Activated CD8-positive, alpha-beta memory T cell treated with anti-CD3 and anti-CD28 coated beads for 1 hour (primary cell): ENCODE data around the gene TBC1D9B.
"Not testable (repeated sequence)": the region's sequence is repeated elsewhere in the genome, so short reads cannot be mapped to it uniquely, and the experiment has no call there.

Experiments
- DNase-seq, 2 donors: peaks; one replicate each; pipeline ENCODE4 v3.0.0-alpha.2; 2020; ENCODE audit warnings: low read depth in 1 of 2; ENCODE audit errors: extremely low read depth in 1 of 2

The TBC1D9B gene

DNA sequence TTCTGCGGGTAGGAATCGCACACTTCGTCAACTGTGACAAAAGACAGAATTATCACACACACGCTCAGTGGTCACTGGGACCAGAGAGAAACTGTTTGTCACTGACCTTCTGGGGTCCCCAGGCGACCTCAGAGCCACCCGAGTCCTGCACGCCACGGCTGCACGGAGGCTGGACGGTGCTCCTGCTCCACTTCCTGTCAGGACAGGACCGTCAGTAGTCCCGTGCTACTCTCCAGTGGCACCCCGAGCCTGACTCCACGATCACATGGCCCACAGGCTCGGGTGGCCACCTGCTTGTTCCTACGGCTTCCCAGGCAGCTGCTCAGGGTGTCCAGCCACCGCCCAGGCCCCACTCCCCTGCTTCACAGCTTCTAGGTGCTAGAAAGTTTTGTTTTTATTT, 66.9 kb downstream of the TBC1D9B start:
- DNase-seq = no peak

DNA sequence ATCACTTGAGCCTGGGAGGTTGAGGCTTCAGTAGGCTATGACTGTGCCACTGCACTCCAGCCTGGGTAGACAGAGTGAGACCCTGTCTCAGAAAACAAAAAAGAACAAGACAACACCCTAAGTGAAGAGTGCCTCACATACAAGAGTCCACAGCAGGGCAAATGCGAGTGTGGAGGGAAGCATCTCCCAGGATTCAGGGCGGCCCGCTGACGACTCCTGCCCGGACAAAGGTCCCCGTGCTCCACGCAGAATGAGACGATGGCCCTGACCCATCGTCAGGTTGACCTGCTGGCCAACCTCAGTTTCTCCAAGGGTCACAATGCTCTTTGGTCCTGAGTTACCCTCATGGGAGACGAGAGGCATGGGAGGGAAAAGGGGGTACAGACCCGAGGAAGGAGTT, 67.4 kb downstream of the TBC1D9B start:
- DNase-seq = no peak

DNA sequence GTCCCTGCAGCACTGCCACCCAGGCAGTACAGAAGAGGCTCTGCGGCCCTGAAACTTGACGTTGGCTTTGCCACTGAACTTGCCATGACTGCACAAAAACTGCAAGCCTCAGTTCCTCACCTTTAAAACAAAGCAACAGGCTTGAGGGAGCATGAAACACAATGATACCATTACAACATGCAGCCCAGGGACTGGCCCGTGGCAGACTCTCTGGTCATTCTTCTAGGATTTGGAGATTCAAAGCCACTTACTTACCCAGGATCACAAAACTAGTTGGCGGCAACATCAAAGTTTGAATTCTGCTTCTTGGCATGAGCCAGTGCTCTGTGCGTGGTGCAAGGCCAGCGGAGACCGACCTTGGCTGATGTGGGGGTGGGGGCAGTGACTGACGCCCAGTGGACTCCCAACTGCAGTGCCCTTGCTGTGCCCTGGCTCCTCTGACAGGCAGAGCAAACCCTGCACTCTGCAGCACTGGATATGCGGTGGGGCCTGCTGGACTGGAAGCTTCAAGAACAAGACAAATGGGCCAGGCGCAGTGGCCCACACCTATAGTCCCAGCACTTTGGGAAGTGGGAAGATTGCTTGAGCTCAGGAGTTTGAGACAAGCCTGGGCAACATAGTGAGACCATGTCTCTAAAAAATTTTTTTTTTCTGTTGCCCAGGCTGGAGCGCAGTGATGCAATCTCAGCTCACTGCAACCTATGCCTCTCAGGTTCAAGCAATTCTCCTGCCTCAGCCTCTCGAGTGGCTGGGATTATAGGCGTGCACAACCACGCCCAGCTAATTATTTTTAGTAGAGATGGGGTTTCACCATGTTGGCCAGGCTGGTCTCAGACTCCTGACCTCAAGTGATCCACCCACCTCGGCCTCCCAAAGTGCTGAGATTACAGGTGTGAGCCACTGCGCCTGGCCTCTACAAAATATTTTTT, 68.1 kb downstream of the TBC1D9B start:
- no peak for DNase-seq

DNA sequence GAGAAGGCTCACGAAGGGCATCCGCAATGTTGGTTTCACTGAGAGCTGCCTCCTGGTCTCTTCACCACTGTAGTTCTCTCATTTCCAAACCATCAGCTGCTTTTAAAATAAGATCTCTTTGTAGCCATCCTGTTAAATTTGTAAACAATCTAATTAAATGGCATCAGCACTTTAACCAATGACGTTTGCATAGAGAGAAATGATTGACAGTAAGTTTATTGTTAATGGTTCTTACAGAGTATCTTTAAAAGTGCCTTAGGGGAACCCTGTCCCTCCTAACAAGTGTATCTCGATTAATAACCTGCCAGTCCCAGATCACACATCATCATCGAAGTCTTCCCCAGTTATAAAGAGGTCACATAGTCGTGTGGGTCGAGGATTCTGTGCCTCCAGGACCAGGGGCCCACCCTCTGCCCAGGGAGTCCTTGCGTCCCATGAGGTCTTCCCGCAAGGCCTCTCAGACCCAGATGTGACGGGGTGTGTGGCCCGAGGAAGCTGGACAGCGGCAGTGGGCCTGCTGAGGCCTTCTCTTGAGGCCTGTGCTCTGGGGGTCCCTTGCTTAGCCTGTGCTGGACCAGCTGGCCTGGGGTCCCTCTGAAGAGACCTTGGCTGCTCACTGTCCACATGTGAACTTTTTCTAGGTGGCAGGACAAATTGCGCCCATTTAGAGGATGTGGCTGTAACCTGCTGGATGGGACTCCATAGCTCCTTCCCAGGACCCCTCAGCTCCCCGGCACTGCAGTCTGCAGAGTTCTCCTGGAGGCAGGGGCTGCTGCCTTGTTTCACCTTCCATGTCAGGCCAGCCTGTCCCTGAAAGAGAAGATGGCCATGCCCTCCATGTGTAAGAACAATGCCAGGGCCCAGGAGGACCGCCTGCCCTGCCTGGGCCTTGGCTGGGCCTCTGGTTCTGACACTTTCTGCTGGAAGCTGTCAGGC, 70.4 kb downstream of the TBC1D9B start:
- no peak for DNase-seq

GRCh38 chr5:179836225-179837019, 71.3 kb downstream of the TBC1D9B start:
- DNase-seq = peak in 1 of 2 donors; percentile 41

DNA sequence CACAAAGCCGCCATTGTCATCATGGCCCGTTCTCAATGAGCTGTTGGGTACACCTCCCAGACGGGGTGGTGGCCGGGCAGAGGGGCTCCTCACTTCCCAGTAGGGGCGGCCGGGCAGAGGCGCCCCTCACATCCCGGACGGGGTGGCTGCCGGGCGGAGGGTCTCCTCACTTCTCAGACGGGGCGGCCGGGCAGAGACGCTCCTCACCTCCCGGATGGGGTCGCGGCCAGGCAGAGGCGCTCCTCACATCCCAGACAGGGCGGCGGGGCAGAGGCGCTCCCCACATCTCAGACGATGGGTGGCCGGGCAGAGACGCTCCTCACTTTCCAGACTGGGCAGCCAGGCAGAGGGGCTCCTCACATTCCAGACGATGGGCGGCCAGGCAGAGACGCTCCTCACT, 72.8 kb downstream of the TBC1D9B start:
- not testable (repeated sequence) for DNase-seq

DNA sequence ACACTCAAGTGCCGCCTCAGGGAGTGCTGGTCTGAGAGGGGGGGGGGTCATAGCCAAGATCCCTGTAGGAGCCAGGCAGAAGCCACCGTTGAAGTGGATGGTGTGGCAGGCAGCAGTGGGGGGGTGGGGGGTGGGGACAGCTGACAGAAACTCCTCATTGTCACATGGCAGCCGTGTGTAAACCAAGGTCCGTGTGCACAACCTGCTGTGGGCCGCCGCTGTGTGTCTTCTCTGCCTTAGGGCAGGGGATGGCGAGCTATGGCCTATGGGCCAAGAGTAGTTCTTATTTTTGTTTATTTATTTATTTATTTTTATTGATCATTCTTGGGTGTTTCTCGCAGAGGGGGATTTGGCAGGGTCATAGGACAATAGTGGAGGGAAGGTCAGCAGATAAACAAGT, 73.6 kb downstream of the TBC1D9B start:
- no peak for DNase-seq

DNA sequence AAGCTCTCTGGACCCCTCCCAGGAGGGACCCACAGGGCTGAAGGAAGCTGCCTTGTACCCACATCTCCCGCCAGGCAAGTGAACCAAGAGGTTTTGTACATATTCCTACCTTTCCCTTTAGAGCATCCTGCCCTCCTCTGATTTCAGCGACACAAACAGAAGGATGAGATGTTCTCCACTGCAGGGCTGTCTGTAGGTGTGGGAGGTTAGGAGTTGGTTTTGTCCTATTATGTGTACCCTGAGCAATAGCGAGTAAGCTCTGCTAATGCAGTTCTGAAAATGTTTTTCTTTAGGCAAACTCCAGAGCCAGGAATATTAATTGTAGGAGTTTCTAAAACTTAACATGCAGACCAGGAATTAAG, 74.0 kb downstream of the TBC1D9B start:
- DNase-seq = no peak

- DNase-seq = no peak
Observed at GRCh38 chr5:179833056-179833708, 74.5 kb downstream of the TBC1D9B start.

DNA sequence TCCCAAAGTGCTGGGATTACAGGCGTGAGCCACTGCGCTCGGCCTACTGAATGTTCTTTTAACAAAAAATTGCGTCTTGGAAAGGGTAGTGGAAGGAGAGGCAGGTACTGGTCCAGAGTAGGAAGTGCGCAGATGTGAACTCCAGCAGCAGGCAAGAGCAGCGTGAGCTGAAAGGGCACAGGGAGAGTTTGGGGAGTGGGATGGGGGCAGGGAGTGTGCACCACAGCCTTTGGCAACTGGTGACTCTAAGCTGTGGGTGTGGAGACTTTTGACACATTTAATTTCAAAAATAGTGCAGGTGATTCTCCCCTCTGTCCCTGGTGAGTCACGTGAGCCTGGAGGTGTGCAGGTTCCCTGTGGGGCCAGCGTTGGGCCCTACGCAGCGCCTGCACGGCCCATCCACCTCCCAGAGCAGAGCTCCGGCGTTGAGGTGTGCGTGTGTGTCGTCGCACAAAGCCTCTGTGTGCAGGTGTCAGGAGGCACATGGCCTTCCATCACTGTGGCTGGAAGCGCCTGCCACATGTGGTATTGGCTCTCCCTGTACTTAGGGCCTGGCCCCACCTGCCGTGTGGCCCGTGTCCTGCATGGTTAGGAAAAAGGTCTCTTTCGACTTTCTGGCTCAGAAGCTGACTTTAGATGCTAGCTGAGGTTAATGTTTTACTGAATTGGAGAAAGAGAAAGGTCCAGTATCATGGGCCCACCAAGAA, 75.5 kb downstream of the TBC1D9B start:
- DNase-seq = no peak

DNA sequence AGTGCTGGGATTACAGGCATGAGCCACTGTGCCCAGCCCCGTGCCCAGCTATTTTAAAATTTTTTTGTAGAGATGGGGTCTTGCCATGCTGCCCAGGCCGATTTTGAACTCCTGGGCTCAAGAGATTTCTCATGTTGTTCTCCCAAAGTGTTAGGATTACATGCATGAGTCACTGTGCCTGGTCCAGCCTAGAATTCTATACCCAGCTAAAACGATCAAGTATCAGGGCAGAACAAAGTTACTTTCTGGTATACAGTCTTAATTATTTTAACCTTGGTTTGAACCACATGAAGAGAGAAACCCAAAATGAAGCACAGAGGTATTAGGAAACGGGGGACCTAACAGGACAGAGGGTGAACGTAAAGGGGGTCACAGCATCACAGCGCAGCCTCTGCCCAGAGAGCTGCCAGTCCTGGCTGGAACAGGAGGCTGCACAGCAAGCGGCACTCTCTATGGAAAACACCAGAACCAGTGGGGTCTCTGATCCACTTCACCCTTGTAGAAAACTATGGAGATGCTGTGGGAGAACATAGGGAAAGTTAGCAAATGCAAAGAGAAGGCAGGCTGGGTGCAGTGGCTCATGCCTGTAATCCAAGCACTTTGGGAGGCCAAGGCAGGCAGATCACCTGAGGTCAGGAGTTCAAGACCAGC, 76.8 kb downstream of the TBC1D9B start:
- DNase-seq = no peak

DNA sequence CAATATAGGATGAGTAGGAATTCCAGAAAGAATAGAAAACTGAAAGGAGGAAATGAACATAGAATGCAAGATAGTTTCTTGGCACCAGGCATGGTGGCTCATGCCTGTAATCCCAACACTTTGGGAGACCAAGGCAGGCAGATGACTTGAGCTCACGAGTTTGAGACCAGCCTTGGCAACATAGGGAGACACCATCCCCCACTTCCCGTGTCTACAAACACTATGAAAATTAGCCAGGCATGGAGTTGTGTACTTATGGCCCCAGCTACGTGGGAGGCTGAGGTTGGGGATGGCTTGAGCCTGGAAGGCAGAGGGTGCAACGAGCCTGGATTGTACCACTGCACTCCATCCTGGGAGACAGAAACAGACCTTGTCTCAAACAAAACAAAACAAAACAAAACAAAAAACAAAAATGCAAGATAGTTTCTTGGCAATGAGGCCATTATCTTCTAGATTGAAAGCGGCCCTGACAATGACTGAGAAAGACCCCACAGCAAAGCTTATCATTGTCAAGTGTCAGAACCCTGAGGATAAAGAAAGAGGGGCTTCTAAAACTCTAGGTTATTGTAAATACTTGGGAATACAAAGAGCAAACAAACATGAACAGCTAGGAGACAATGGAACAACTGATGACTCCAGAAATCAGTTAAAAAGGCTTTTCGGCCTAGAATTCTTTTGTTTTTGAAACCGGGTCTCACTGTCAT, 77.8 kb downstream of the TBC1D9B start:
- DNase-seq = no peak

DNA sequence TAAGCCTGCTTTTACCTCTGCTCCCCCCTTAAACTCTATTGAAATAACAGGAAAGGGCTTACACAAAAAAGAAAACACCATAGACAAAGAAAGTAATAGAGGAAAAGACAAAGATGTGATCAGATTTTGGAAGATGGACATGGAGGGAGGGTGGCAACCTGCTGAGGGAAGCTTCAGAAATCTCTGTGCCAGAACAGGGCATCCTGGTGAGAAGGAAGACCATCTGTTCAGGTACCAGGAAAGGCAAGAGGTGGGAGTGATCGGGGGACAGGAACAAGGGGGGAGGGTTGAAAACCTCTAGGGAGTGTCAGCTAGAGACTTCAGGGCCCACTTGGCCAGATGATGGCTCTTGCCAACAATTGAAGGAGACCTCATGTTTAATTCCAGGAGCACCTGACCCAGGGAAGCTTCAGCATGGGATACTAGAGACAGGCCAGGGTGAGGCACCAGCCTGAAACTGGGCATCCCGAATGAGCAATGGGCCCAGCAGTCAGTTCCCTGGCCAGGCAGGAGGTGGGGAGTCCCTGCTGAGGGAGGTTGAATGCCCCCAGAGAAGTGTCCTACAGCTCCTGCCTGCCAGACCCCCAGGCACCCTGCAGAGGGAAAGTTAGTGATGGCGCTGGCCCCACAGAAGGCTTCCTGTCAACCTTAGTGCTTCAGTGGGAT, 78.8 kb downstream of the TBC1D9B start:
- DNase-seq = no peak

DNA sequence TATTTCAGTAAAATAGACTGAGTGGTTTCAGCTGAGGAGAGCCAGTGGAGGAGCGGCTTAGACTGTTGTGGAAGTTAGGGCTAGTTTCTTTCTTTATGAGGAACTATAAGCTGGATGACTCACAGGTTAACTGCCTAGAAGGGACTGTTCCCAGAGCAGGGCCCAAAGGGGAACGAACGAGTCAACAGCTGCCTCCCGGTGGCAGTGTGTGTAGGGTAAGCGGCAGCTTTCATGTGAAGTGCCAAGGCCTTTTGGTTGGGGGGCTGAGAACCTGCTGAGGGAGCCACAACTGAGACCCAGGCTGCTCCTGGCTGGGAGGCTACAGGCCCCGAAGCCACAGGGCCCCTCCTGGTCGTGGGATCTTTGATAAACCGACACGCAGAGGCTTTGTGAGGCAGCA, 80.0 kb downstream of the TBC1D9B start:
- no peak for DNase-seq

DNA sequence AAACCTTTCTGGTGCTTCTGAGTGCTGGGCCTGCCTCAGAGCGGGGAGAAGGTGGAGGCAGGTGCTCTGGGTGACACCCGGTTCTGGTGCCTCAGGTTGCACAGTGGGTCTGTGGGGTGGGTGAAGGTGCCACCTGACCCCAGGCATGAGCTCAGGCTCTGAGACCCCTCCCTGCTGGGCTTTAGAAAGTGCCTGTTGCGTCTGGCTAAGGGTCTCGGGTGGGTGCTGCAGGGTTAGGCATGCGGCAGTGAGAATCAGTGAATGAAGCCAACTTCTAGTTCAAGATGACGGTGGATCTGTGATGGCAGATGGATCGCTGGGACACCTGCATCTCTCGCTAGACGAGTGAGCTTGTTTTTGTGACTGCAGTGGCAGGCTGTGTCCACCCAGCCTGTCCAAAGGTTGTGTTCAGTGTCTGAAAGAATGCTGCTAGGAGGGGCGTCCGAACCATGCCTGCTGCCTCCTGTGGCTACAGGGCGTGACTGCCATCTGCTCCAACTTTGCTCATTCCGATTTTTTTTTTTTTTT, 82.0 kb downstream of the TBC1D9B start:
- DNase-seq = no peak

GRCh38 chr5:179824745-179825112, 83.0 kb downstream of the TBC1D9B start:
- DNase-seq = no peak

DNA sequence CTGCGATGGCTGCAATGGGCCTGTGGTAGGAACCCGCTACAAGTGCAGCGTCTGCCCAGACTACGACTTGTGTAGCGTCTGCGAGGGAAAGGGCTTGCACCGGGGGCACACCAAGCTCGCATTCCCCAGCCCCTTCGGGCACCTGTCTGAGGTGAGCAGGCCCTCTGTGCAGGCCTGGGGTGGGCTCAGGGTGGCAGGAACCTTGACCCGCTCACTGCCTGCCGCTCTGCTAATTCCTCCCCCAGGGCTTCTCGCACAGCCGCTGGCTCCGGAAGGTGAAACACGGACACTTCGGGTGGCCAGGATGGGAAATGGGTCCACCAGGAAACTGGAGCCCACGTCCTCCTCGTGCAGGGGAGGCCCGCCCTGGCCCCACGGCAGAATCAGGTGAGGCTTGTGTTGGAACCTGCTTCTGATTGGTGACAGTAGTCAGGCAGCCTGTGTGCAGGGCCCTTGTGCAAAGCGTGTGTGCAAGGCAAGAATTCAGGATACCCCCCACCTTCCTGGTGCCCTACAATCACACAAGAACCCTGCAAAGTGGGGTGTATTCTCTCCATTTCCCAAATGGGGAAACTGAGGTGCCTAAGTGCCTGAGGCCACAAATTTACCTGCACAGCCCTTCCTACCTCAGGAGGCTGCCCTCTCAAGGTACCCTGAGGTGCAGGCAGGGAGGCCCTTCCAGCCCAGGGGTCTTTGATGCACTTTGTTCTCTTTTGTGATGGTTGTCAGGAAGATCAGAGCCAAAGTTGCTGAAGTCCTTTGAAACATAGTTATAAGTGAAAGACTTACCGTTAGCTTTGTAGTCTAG, 83.6 kb downstream of the TBC1D9B start:
- DNase-seq = no peak
